ENCODE measurements around the gene LNX1.

Gene LNX1

DNA sequence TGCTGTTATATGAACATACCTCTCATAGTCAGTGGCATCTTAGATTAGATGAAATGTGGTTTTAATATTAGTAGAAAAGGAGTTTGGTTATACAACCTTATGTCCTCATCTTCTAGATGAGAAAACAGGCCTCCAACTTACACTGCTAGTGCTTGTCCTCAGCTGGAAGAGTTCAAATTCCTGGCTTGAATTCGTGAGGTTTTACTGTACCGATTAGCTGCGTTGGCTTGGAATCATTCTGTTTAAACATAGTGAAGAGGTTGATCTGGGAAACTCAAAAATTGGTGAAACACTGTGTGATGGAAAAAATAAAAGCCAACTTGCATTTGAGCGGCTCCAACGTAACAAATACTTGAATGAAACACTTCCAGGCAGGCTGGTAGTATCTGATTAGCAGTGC is 81.0 kb downstream of the LNX1 start:
- no peak for DNase-seq (ENCODE audit: low spot score)
- TF ChIP-seq CTCF (IDR thresholded peaks at IDR 0.05; ENCODE audit: borderline replicate concordance, control extremely low read depth, extremely low read depth, insufficient read depth, missing control alignments): no peak
- in situ Hi-C loops (cut with MboI; ENCODE audit: low sequenced_read_pairs, unreplicated experiment): no loop called here

- TF ChIP-seq CTCF (IDR thresholded peaks at IDR 0.05; ENCODE audit: borderline replicate concordance, control extremely low read depth, extremely low read depth, insufficient read depth, missing control alignments): no peak
- DNase-seq (ENCODE audit: low spot score): no peak
- in situ Hi-C loops (cut with MboI; ENCODE audit: low sequenced_read_pairs, unreplicated experiment): no loop called here
Observed at GRCh38 chr4:53508446-53508845, 82.8 kb downstream of the LNX1 start.

GRCh38 chr4:53507671-53508286 is 83.5 kb downstream of the LNX1 start:
- TF ChIP-seq CTCF (IDR thresholded peaks at IDR 0.05; ENCODE audit: borderline replicate concordance, control extremely low read depth, extremely low read depth, insufficient read depth, missing control alignments): no peak
- in situ Hi-C loops (cut with MboI; ENCODE audit: low sequenced_read_pairs, unreplicated experiment): no loop called here
- DNase-seq (ENCODE audit: low spot score): no peak

GRCh38 chr4:53507058-53507457 is 84.2 kb downstream of the LNX1 start:
- DNase-seq (ENCODE audit: low spot score): no peak
- TF ChIP-seq CTCF (IDR thresholded peaks at IDR 0.05; ENCODE audit: borderline replicate concordance, control extremely low read depth, extremely low read depth, insufficient read depth, missing control alignments): no peak
- in situ Hi-C loops (cut with MboI; ENCODE audit: low sequenced_read_pairs, unreplicated experiment): no loop called here

GRCh38 chr4:53505947-53506346 is 85.3 kb downstream of the LNX1 start:
- in situ Hi-C loops (cut with MboI; ENCODE audit: low sequenced_read_pairs, unreplicated experiment): no loop called here
- DNase-seq (ENCODE audit: low spot score): no peak
- no peak for TF ChIP-seq CTCF (IDR thresholded peaks at IDR 0.05; ENCODE audit: borderline replicate concordance, control extremely low read depth, extremely low read depth, insufficient read depth, missing control alignments)

DNA sequence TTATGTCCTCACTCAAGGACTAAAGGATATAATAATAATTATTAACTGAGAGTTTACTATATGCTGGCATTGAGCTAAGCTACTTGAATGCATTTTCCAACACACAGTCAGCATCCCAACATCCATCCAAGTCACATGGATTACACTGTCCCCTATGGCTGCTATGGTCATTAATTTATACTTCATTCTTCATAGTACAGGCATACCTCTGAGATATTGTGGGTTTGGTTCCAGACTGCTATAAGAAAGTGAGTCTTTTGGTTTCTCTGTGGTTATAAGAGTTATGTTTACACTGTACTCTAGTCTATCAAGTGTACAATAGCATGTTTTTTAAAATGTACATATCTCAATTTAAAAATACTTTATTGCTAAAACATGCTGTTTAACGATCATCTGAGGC is 89.2 kb downstream of the LNX1 start:
- in situ Hi-C loops (cut with MboI; ENCODE audit: low sequenced_read_pairs, unreplicated experiment): no loop called here
- TF ChIP-seq CTCF (IDR thresholded peaks at IDR 0.05; ENCODE audit: borderline replicate concordance, control extremely low read depth, extremely low read depth, insufficient read depth, missing control alignments): no peak
- DNase-seq (ENCODE audit: low spot score): no peak
